Amniotic stem cell (primary cell): ENCODE data around the gene BCAN.

Source experiments
- DNase-seq: peaks from one replicate; lab custom pipeline; 2025; lab: John Stamatoyannopoulos, UW

The BCAN gene

DNA sequence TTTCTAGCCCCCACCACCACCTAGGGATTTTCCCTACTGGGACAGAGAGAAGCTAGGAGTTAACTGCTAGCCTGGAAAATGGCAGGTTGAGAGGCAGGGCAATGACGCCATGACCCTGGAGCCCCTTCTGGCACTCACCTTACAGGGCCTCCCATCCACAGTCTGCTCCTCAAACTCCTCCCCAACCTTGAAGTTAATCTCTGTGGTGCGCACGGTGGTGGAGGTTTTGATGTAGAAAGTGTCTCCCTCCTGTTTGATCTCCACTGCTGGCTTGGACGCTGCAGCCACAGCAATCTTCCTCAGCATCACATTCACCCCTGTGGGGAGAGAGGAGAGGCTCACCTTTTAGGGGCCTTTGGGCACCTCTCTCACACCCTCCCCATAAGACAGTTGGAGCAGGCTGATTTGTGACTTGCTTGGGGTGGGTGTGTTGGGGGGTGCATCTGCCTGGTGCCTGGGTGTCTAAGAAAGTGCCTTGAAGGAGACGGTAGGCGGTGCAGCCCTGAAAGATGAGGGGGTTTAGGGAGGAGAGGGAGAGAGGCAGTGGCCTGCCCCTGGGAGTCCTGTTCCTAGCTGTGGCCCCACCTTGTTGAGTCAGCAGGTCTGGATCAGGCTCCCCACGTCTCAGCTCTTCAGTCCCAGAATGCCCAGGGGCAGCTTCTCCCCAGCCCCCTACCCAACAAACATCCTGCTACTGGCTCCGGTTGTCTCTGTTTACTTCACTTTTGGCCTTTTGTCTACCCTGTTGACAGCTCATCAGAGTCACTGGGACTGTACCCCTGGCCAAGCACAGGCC is 59.0 kb downstream of the BCAN start:
- no peak for DNase-seq

GRCh38 chr1:156703336-156703735 is 61.4 kb downstream of the BCAN start:
- no peak for DNase-seq

DNA sequence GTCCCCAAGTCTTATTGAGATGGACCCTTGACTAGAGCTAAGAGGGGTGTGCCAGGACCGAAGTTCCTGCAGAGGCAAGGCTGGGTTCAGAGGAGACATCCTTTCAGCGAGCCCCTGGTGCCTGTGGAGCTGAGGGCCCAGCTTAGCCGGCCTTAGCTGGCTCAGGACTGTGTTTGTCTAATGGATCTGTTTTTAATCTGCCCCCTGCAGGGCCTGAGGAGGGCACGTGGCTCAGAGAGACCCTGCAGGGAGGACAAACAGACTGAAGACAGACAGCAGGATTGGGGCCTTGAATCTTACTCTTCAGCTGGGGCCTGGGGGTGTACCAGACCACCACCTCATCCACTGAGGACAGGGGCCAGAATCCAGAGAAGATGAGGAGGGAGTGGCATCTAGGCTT is 61.8 kb downstream of the BCAN start:
- no peak for DNase-seq

GRCh38 chr1:156704166-156704711 is 62.3 kb downstream of the BCAN start:
- DNase-seq = no peak

- DNase-seq = peak; percentile 72
Measured at GRCh38 chr1:156704930-156705320, 63.0 kb downstream of the BCAN start.

- DNase-seq = no peak
Measured at GRCh38 chr1:156705321-156705917, 63.5 kb downstream of the BCAN start, which contains the start of gene CRABP2. TSS of gene CRABP2 (minus strand) at chr1:156705583. CDS start at chr1:156705446, 137 bp downstream.

GRCh38 chr1:156705918-156706656 is 64.2 kb downstream of the BCAN start:
- DNase-seq = peak; percentile 44

- DNase-seq = no peak
Measured at GRCh38 chr1:156706657-156707416, 64.9 kb downstream of the BCAN start.

DNA sequence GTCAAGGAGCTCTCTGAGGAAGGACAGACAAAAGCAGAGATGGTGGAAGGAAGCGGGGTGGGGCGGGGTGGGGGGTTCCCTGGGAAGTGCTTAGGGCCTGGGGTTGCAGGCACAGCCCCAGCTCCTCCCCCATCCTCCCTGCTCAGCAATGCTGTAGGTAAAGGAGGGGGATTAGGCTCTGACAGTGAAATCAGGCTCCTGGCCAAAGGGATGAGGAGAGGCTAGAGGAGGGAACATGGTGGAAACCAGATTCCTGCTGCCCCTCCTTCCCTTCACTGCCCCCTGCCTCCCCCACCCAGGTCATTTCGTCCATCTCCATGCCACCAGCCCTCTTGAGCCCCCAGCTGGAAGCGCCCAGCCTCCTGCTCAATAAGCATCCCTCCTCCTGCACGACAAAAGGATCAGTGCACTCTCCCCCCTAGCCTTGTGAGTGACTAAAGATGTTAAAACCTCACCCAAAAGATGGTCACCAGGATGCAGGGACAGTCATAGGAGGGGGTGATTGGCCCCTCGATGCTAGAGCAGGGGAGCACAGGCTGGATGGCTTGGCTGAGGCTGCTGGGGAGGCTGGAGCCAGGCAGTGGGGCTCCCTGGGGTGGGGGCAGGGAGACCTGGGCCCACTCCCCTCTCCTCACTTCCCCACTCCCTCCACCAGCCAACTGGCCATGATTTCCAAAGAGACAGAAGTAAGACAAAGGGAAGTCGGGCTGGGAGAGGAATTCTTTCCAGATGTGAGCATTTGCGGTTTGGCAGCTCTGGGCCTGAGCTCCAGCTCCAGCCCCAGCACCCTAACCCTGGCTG is 65.7 kb downstream of the BCAN start:
- no peak for DNase-seq

- DNase-seq = no peak
Measured at GRCh38 chr1:156708218-156708661, 66.3 kb downstream of the BCAN start.

DNA sequence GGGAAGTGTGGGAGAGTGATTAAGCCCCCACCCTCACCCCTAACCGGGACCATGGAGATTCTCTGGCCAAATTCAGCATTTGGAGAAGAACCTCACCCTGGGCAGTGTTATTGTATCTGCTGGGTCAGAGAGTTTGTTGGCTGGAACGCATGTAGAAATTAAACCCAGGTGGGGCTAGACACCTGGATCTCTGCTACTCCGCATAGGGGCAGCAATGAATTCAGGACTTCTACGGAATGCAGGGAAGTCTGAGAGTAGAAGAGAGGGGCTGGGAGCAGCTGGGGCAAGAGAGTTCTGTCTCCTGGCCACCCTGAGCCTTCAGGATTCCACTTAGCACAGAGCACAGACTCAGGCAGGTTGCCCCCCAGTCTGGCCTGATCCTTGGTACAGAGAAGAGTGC is 67.1 kb downstream of the BCAN start:
- no peak for DNase-seq
